GM10248 (cell line): ENCODE measurements around the gene SMPD3.
"Not testable (repeated sequence)": the region's sequence is repeated elsewhere in the genome, so short reads cannot be mapped to it uniquely, and the experiment has no call there.

Experiments used
- CTCF ChIA-PET: fragments of 300-600 bp; sonication (Branson Sonifier 250); formaldehyde crosslinking; extraction: SDS; loops from one replicate; lab custom pipeline; 2021; ENCODE audit warnings: antibody characterized with exemption; lab: Yijun Ruan, JAX
- POLR2A ChIA-PET: fragments of 350-650 bp; sonication (Branson Sonifier 250); formaldehyde crosslinking; extraction: SDS; loops from one replicate; lab custom pipeline; 2020; ENCODE audit warnings: antibody characterized with exemption; lab: Yijun Ruan, JAX
- DNase-seq: peaks from one replicate; pipeline ENCODE4 v3.0.0; 2012; ENCODE audit errors: extremely low spot score
- TF ChIP-seq, protein P1 (sequence below): IDR thresholded peaks from 2 replicates; pipeline ENCODE4 v1.5.1; 2012; ENCODE audit warnings: mild to moderate bottlenecking, low read depth; ENCODE audit errors: extremely low read depth, missing control alignments, control extremely low read depth

Gene SMPD3

DNA sequence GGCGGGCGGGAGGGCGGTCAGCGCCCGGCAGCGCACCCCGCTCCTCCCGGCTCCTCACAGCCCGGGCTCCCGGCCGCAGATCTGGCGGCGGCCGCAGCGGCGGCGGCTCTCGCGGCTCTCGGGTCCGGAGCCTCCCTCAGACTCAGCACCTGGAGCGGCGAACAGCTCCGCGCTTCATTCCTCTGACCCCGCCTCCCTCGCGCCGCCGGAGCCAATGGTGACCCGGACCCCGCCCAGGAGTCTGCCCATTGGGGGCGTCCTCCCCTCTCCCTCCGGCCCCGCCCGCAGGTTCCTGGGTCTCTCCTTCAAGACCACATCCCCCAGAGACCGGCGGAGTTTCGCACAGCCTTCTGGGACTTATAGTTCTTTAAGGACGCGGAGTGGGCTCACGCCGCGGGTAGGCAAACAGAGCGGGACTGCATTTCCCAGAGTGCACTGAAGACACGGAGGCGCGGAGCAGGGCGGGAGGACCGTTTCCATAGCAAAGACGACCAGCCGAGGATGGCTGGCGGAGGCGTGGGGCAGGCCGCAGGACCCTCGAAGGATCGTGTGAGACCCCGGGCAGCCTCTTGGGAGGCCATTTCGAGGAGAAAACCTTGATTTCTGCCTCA is at the start of gene SMPD3:
SMPD3 (minus strand) TSS at position 149 of the 611 bp plus-strand sequence. CDS start 76,327 bp downstream, outside the sequence.
- DNase-seq = peak; percentile 99
- ChIA-PET POLR2A (interaction anchor here (0.6 kb wide), 1 partner anchor 1707 kb away, joined by 3 read pairs; no protein-coding TSS in a partner anchor), CTCF (interaction anchor here (1.0 to 1.7 kb wide), 2 partner anchors 9 to 15 kb away, joined by 4 read pairs; no protein-coding TSS in a partner anchor)
- TF ChIP-seq, protein P1, sequence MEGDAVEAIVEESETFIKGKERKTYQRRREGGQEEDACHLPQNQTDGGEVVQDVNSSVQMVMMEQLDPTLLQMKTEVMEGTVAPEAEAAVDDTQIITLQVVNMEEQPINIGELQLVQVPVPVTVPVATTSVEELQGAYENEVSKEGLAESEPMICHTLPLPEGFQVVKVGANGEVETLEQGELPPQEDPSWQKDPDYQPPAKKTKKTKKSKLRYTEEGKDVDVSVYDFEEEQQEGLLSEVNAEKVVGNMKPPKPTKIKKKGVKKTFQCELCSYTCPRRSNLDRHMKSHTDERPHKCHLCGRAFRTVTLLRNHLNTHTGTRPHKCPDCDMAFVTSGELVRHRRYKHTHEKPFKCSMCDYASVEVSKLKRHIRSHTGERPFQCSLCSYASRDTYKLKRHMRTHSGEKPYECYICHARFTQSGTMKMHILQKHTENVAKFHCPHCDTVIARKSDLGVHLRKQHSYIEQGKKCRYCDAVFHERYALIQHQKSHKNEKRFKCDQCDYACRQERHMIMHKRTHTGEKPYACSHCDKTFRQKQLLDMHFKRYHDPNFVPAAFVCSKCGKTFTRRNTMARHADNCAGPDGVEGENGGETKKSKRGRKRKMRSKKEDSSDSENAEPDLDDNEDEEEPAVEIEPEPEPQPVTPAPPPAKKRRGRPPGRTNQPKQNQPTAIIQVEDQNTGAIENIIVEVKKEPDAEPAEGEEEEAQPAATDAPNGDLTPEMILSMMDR = no peak

DNA sequence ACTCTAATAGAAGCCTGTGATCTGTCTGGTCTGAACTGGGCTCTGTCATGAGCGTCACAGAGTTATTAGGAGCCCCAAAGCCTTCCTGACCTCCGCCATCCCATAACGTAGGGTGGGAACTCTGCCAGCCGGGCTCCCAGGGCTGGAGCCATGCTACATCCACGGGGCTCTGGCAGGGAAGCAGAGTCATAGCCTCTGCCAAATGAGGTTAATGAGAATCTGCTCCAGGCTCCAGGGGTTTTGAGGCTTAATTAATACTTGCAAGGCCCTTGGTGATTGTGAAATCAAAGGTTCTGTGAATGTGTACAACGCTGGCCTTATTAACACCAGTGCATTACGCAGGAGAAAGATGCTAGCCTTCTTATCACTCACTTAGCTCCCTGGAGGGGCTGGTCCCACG is 48.4 kb upstream of the SMPD3 start:
- ChIA-PET POLR2A (no interaction called here), CTCF (interaction anchor here (1.4 kb wide), 1 partner anchor 24 kb away, joined by 4 read pairs; no protein-coding TSS in a partner anchor)
- TF ChIP-seq, protein P1 = no peak
- DNase-seq = no peak

DNA sequence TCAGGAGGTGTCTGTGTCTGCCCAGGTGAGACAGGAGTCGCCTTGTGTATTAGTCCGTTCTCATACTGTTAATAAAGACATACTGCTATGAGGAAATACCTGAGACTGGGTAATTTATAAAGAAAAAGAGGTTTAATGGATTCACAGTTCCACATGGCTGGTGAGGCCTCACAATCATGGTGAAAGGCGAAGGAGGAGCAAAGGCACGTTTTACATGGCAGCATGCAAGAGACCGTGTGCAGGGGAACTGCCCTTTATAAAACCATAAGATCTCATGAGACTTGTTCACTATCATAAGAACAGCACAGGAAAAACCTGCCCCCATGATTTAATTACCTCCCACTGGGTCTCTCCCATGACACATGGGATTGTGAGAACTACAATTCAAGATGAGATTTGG is 46.0 kb upstream of the SMPD3 start:
- DNase-seq, POLR2A ChIA-PET: not testable (repeated sequence)
- CTCF ChIA-PET = interaction anchor here (1.1 to 1.2 kb wide), 2 partner anchors 26 to 49 kb away, joined by 3 read pairs; no protein-coding TSS in a partner anchor

DNA sequence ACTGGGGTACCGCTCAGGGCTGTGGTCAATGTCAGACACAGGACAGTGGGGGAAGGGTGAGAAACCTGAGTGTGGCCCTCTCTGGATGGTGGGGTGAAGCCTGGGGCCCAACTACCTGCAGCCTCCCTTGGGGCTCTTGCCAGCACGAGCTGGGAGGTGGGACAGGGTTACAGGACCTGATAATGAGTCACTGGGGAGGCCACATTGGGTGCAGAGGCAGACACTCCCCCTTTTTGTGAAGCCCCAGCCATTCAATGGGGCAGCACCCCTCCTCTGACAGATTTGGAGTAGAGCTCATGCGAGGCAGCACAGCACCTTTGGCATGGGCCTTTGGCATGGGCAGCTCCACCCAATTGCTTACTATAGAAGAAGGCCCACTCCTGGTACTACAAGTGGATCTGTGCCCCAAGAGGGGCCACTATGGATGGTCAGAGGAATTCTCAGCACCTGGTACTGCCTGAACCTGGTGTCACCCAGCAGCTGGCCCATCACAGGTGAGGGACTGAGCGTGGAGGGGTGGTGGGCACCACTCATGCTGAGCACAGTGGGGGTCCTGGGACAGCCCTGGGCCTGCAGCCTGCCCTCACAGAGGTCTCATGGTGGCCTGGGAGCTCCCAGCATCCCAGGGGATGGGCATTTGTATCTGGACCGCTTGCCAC is 45.2 kb upstream of the SMPD3 start:
- TF ChIP-seq, protein P1 = no peak
- ChIA-PET POLR2A (no interaction called here), CTCF (interaction anchor here (0.9 to 1.2 kb wide), 2 partner anchors 27 to 49 kb away, joined by 3 read pairs; no protein-coding TSS in a partner anchor)
- DNase-seq = no peak

DNA sequence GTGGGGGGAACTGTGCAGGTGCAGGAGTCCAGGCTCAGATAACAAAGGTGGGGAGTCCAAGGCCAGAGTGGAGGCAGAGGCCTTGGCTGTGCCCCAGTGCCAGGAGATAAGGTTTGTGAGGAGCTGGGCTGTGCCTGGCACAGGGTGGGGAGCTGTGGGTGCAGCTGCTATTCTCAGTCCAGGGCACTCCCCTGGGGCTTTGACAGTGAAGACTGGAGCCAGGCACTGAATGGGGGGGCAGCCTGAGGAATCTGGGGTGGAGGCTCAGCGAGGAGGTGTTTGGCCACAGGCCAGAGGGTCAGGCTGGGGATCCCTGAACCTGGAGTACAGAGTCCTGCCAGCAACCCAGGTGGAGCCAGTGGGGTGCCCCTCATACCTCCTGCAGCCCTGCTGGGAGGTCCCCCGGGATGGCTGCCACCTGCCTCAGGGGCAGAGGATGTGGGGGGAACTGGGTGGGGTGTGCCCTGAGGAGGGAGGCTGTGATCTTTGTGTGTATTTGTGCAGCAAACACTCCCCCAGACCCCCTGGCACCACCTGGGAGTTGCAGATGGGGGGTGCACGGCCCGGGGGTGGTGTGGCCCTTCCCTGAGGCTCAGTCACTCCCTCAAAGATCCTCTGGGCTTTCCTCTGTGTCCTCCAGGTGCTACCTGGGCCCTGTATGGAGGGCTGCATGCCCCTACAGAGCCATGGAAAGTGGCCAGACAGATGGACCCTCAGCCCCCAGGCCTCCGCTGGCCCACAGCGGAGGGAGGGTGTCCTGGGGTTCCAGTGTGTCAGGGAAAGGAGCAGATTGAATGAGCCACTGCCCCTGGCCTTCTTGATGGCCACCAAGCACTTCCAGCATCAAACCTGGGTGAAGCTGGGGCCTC is 44.5 kb upstream of the SMPD3 start:
- ChIA-PET CTCF (interaction anchor here (0.7 to 1.2 kb wide), 3 partner anchors 28 to 48 kb away, joined by 3 read pairs; no protein-coding TSS in a partner anchor), POLR2A (no interaction called here)
- no peak for DNase-seq
- TF ChIP-seq, protein P1 = no peak

DNA sequence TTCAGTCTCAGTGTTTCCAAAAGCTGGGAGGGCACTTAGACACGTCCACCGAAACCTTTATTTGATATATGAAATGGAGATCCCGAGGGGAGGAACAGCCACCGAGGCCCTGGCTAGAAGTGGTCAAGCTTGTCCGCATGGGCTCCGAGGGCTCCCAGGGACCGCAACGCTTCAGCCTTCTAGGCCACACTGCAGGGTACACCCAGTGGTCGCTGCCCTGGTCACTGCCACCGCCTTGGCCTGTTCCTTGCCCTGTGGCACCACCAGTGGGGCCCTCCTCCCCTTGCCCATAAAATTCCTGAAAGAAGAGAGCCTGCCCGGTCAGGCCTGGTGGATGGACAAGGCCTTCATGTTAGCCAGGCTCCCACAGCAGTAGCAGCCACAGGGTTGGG is 43.8 kb upstream of the SMPD3 start:
- ChIA-PET POLR2A (no interaction called here), CTCF (interaction anchor here (0.7 to 1.7 kb wide), 2 partner anchors 29 kb away, joined by 3 to 4 read pairs; no protein-coding TSS in a partner anchor)
- DNase-seq = no peak
- TF ChIP-seq, protein P1 = no peak
